K562 (cell line): ENCODE results near the gene BRD7. TPM values are rescaled to one million over a fixed set of nuclear protein-coding genes. Genes with fewer than 3 reads are reported as not detected.
A peak's percentile ranks its signal among the peaks of the same experiment; 100 is the strongest.

Experiments used
- CBFB ChIP-seq: sonication (generic); formaldehyde crosslinking; IDR thresholded peaks from 2 replicates; pipeline ENCODE4 v1.4.0; 2020; ENCODE audit warnings: mild to moderate bottlenecking, missing genetic modification reagents
- CBX3 ChIP-seq, 2 experiments: IDR thresholded peaks; 1 replicate in 1 of 2; 2 replicates in 1 of 2; pipeline ENCODE4 v1.6.1; 2012; ENCODE audit warnings: inconsistent platforms in 2 of 2, low read length in 2 of 2, borderline replicate concordance in 1 of 2, control low read depth in 1 of 2
- EP400 ChIP-seq: fragments of 450-650 bp; IDR thresholded peaks from 2 replicates; pipeline ENCODE4 v1.6.1; 2017; ENCODE audit warnings: antibody characterized with exemption, mild to moderate bottlenecking, moderate library complexity
- FIP1L1 ChIP-seq: fragments of 200-400 bp; formaldehyde crosslinking; IDR thresholded peaks from 2 replicates; pipeline ENCODE4 v1.6.1; 2018; ENCODE audit warnings: mild to moderate bottlenecking, low read depth, low read length; ENCODE audit not compliant: poor library complexity, severe bottlenecking
- GABPB1 ChIP-seq: sonication (generic); formaldehyde crosslinking; IDR thresholded peaks from 2 replicates; pipeline ENCODE4 v1.8.0; 2022; ENCODE audit warnings: mild to moderate bottlenecking, missing genetic modification reagents
- KAT2B ChIP-seq: IDR thresholded peaks from one replicate; pipeline ENCODE4 v1.6.1; 2012; ENCODE audit warnings: low read depth, mild to moderate bottlenecking, control low read depth, inconsistent platforms, low read length, moderate library complexity
- KDM4B ChIP-seq, 2 experiments: fragments of 450-650 bp in 1 of 2; sonication (generic) in 1 of 2; IDR thresholded peaks; 2 replicates each; pipeline ENCODE4 v1.6.1; 2016 to 2017; ENCODE audit warnings: borderline replicate concordance in 2 of 2, antibody characterized with exemption in 1 of 2, low read depth in 1 of 2, mild to moderate bottlenecking in 1 of 2
- KHSRP ChIP-seq: fragments of 450-650 bp; IDR thresholded peaks from 2 replicates; pipeline ENCODE4 v1.6.1; 2017
- MEF2D ChIP-seq: conservative IDR thresholded peaks from 2 replicates; pipeline ENCODE4 v1.6.1; 2016; ENCODE audit warnings: low read depth, missing genetic modification characterization, missing compliant biosample characterization
- MXI1 ChIP-seq: IDR thresholded peaks from 2 replicates; pipeline ENCODE4 v1.6.1; 2011; ENCODE audit warnings: low read depth, mild to moderate bottlenecking, improper control_type of control experiment, low read length
- NCOA4 ChIP-seq: fragments of 450-650 bp; IDR thresholded peaks from 2 replicates; pipeline ENCODE4 v1.6.1; 2018; ENCODE audit warnings: mild to moderate bottlenecking; ENCODE audit not compliant: partially characterized antibody
- POLR2AphosphoS5 ChIP-seq: IDR thresholded peaks from 2 replicates; pipeline ENCODE4 v1.6.1; 2011; ENCODE audit warnings: mild to moderate bottlenecking, low read depth, low read length, moderate library complexity; ENCODE audit not compliant: control insufficient read depth, insufficient read depth
- RUNX1 ChIP-seq: sonication (generic); IDR thresholded peaks from 2 replicates; pipeline ENCODE4 v1.6.1; 2016; ENCODE audit warnings: antibody characterized with exemption, low read depth
- SMAD4 ChIP-seq: fragments of 250-450 bp; sonication (Bioruptor Pico); conservative IDR thresholded peaks from 2 replicates; pipeline ENCODE4 v1.8.0; 2021; ENCODE audit warnings: inconsistent platforms, mild to moderate bottlenecking, moderate library complexity
- SNRNP70 ChIP-seq: fragments of 200-400 bp; formaldehyde crosslinking; optimal IDR thresholded peaks from 2 replicates; pipeline ENCODE3; 2017; ENCODE audit warnings: low read depth, low read length
- YY1 ChIP-seq, 3 experiments: IDR thresholded peaks; 2 replicates each; pipeline ENCODE4 v1.6.1; 2011; ENCODE audit warnings: low read length in 2 of 3, mild to moderate bottlenecking in 2 of 3, moderate library complexity in 2 of 3, borderline replicate concordance in 1 of 3, control low read depth in 1 of 3, low read depth in 1 of 3; ENCODE audit not compliant: insufficient read depth in 3 of 3, insufficient replicate concordance in 2 of 3, control insufficient read depth in 1 of 3, insufficient read length in 1 of 3; ENCODE audit errors: extremely low read depth in 1 of 3
- ZBTB7A ChIP-seq: IDR thresholded peaks from 2 replicates; pipeline ENCODE4 v1.6.1; 2011; ENCODE audit warnings: low read depth, mild to moderate bottlenecking, low read length, moderate library complexity, borderline replicate concordance; ENCODE audit not compliant: control insufficient read depth
- ZKSCAN1 ChIP-seq: fragments of 150-350 bp; IDR thresholded peaks from 2 replicates; pipeline ENCODE4 v1.6.1; 2016; ENCODE audit warnings: low read depth, low read length
- ZNF224 ChIP-seq: sonication (generic); formaldehyde crosslinking; IDR thresholded peaks from 2 replicates; pipeline ENCODE4 v1.8.0; 2022; ENCODE audit warnings: mild to moderate bottlenecking, missing genetic modification reagents
- ZNF263 ChIP-seq: sonication (generic); formaldehyde crosslinking; IDR thresholded peaks from 2 replicates; pipeline ENCODE4 v1.8.0; 2022; ENCODE audit warnings: mild to moderate bottlenecking, missing genetic modification reagents, borderline replicate concordance
- ZNF507 ChIP-seq: conservative IDR thresholded peaks from 2 replicates; pipeline ENCODE4 v1.6.1; 2017; ENCODE audit warnings: missing genetic modification characterization, missing compliant biosample characterization
- ZNF584 ChIP-seq: fragments of 200-800 bp; sonication (Bioruptor generic); IDR thresholded peaks from 2 replicates; pipeline ENCODE4 v1.6.1; 2016; ENCODE audit warnings: low read depth, mild to moderate bottlenecking, missing genetic modification characterization, missing compliant biosample characterization
- polyA plus RNA-seq, 8 experiments: library from polyadenylated mRNA; depleted of rRNA in 4 of 8; stranded (reverse) in 5 of 8; unstranded in 3 of 8; fragments of >200 nt; fragmentation: Nextera tagmentation in 2 of 8; fragmentation: Illumina TruSeq in 1 of 8; extraction: Ambion mirVana in 2 of 8; extraction: Trizol in 1 of 8; gene quantifications; 2 replicates each; pipeline versions ENCODE4 v1.2.1 to v1.2.3, GENCODE V29; 2011 to 2014; ENCODE audit warnings: inconsistent platforms in 1 of 8, missing spikeins in 1 of 8
- total RNA-seq, 7 experiments: library from RNA; depleted of rRNA in 6 of 7; stranded (reverse); fragments of >200 nt in 6 of 7; fragmentation: Illumina TruSeq in 2 of 7; extraction: Trizol in 2 of 7; gene quantifications; 2 replicates each; pipeline versions ENCODE4 v1.2.1 to v1.2.3, GENCODE V29; 2011 to 2021; ENCODE audit warnings: low replicate concordance in 1 of 7
- TF ChIP-seq, protein P1 (sequence below): sonication (generic); formaldehyde crosslinking; IDR thresholded peaks from 2 replicates; pipeline ENCODE4 v1.8.0; 2022; ENCODE audit warnings: mild to moderate bottlenecking, low read depth, missing genetic modification reagents
- TF ChIP-seq, protein P2 (sequence below): IDR thresholded peaks from 3 replicates; pipeline ENCODE4 v1.6.1; 2011; ENCODE audit warnings: borderline replicate concordance, mild to moderate bottlenecking; ENCODE audit not compliant: insufficient read length, insufficient read depth
- TF ChIP-seq, protein P3 (sequence below): fragments of 250-450 bp; sonication (Bioruptor Pico); IDR thresholded peaks from 2 replicates; pipeline ENCODE4 v1.8.0; 2022; ENCODE audit warnings: inconsistent platforms

The BRD7 gene
- total and polyA plus RNA-seq, 9 of the 15 experiments (the other 6 are each of a cell fraction or from before 2014, with no cell fraction given): 20.6 to 101 (median 68.7) TPM

DNA sequence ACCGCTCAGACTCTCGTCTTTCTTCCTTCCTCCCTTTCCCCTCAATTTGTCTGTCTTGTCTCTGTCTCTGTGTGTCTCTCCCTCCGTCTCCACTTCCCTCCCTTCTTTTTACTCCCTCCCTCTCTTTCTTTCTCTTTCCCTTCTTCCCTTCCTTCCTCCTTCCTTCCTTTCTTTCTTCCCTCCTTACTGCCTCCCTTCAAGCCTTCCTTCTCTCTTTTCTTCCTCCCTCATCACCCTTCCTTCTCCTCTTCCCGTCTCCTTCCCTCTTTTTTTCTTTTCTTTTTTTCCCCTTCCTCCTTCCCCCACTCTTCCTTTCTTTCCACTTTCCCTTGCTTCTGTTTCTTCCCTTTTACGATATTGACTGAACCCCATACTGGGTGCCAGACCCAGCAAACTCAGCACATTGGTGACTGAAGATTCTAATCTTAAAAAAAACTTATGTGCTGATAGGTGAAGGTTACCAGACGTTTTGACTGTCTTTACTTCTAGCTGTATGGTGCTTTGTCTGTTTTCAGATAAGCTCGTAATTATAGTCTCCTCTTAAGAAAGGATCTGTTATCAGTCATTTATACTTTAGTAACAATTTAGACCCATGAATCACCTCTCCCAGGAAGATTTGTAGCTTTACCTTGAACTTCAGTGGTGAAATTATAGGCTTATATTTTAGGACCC, 481 bp upstream of the BRD7 start (continued):
- TF ChIP-seq EP400 (peak; percentile 67), ZNF263 (no peak), CBX3 (IDR thresholded peaks at IDR 0.05; ENCODE audit: borderline replicate concordance in 1 of 2, low read length in 2 of 2) (no peak), ZNF224 (CRISPR knock-in tag) (no peak), ZNF507 (tag) (no peak), SMAD4 (peak; percentile 85), RUNX1 (no peak), ZBTB7A (no peak), MEF2D (tag) (peak; percentile 50; the same call in 1 of the 2 replicates), ZNF584 (CRISPR knock-in tag) (no peak), FIP1L1 (no peak), SNRNP70 (no peak), POLR2AphosphoS5 (no peak), KHSRP (peak; percentile 44; the same call in 1 of the 2 replicates), KAT2B (no peak), NCOA4 (peak; percentile 94), CBFB (CRISPR knock-in tag) (no peak), KDM4B (IDR thresholded peaks at IDR 0.05; ENCODE audit: borderline replicate concordance in 2 of 2, low read depth in 1 of 2) (no peak), ZKSCAN1 (no peak), GABPB1 (no peak), YY1 (IDR thresholded peaks at IDR 0.05; ENCODE audit: borderline replicate concordance in 1 of 3, control insufficient read depth in 1 of 3, extremely low read depth in 1 of 3, insufficient read depth in 3 of 3, insufficient read length in 1 of 3, insufficient replicate concordance in 2 of 3, low read depth in 1 of 3, low read length in 2 of 3) (no peak), MXI1 (no peak)
- TF ChIP-seq, protein P1, sequence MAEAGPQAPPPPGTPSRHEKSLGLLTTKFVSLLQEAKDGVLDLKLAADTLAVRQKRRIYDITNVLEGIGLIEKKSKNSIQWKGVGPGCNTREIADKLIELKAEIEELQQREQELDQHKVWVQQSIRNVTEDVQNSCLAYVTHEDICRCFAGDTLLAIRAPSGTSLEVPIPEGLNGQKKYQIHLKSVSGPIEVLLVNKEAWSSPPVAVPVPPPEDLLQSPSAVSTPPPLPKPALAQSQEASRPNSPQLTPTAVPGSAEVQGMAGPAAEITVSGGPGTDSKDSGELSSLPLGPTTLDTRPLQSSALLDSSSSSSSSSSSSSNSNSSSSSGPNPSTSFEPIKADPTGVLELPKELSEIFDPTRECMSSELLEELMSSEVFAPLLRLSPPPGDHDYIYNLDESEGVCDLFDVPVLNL (CRISPR knock-in tag): no peak
- TF ChIP-seq, protein P2, sequence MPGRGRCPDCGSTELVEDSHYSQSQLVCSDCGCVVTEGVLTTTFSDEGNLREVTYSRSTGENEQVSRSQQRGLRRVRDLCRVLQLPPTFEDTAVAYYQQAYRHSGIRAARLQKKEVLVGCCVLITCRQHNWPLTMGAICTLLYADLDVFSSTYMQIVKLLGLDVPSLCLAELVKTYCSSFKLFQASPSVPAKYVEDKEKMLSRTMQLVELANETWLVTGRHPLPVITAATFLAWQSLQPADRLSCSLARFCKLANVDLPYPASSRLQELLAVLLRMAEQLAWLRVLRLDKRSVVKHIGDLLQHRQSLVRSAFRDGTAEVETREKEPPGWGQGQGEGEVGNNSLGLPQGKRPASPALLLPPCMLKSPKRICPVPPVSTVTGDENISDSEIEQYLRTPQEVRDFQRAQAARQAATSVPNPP: no peak
- TF ChIP-seq, protein P3, sequence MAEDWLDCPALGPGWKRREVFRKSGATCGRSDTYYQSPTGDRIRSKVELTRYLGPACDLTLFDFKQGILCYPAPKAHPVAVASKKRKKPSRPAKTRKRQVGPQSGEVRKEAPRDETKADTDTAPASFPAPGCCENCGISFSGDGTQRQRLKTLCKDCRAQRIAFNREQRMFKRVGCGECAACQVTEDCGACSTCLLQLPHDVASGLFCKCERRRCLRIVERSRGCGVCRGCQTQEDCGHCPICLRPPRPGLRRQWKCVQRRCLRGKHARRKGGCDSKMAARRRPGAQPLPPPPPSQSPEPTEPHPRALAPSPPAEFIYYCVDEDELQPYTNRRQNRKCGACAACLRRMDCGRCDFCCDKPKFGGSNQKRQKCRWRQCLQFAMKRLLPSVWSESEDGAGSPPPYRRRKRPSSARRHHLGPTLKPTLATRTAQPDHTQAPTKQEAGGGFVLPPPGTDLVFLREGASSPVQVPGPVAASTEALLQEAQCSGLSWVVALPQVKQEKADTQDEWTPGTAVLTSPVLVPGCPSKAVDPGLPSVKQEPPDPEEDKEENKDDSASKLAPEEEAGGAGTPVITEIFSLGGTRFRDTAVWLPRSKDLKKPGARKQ (CRISPR knock-in tag): no peak
